Spinal cord (tissue), 10 donors: ENCODE results near the gene NIPAL4. TPM values are rescaled to one million over a fixed set of nuclear protein-coding genes. Genes with fewer than 3 reads are reported as not detected.
A peak's percentile ranks its signal among the peaks of the same experiment; 100 is the strongest.

Experiments
- DNase-seq, 6 donors: peaks; one replicate each; pipeline versions ENCODE4 v3.0.0 to v3.0.0-alpha.2; 2013 to 2015; ENCODE audit warnings: low spot score in 6 of 6, low read depth in 4 of 6
- H3K27ac ChIP-seq: one replicate; pipeline ENCODE4 v1.5.1; 2013; ENCODE audit warnings: low read depth, low read length, control low read depth
- H3K27me3 ChIP-seq: one replicate; pipeline ENCODE4 v1.6.1; 2013; ENCODE audit warnings: low read length; ENCODE audit not compliant: control insufficient read depth, insufficient read depth
- H3K36me3 ChIP-seq: one replicate; pipeline ENCODE4 v1.6.1; 2013; ENCODE audit warnings: low read length; ENCODE audit not compliant: control insufficient read depth, insufficient read depth
- H3K4me1 ChIP-seq: one replicate; pipeline ENCODE4 v1.6.1; 2013; ENCODE audit warnings: low read length; ENCODE audit not compliant: control insufficient read depth, insufficient read depth
- H3K4me3 ChIP-seq: one replicate; pipeline ENCODE4 v1.5.1; 2013; ENCODE audit warnings: low read depth, low read length, control low read depth
- H3K9me3 ChIP-seq: one replicate; pipeline ENCODE4 v1.6.1; 2013; ENCODE audit warnings: low read length; ENCODE audit not compliant: control insufficient read depth, insufficient read depth
- WGBS: methylation state at CpG from one replicate; pipeline ENCODE4 v1.1.5; 2013; ENCODE audit warnings: missing lambda C conversion rate; ENCODE audit not compliant: insufficient coverage; 5-methylcytosine and 5-hydroxymethylcytosine counted together
- polyA plus RNA-seq, 2 donors: library from polyadenylated mRNA; unstranded; fragments of 120-200 nt; gene quantifications; one replicate each; pipeline ENCODE4 v1.2.1, GENCODE V29; 2013; ENCODE audit not compliant: insufficient read length in 2 of 2
- total RNA-seq, 2 donors: library from RNA; depleted of rRNA in 1 of 2; stranded (reverse); fragments of 120-200 nt in 1 of 2; fragments of >200 nt in 1 of 2; gene quantifications; one replicate each; pipeline versions ENCODE4 v1.2.3 to v1.2.4, GENCODE V29; 2013 to 2014
- donor health status: healthy.

The NIPAL4 gene
- total and polyA plus RNA-seq, 4 donors = 1.1 to 4.8 (median 2.6) TPM

- Histone ChIP-seq H3K9me3 (no peaks in the 10 kb centered on the region), H3K27me3 (no peaks in the 10 kb centered on the region), H3K4me1 (peaks cover 8% of the 10 kb centered on the region), H3K4me3 (no peak overlapping the region), H3K27ac (no peak overlapping the region), H3K36me3 (no peaks in the 10 kb centered on the region)
- DNase-seq = no peak
- 95% methylated on average over 5 of the region's 9 CpGs for WGBS
Measured at GRCh38 chr5:157446412-157446935, 13.5 kb upstream of the NIPAL4 start.

GRCh38 chr5:157447201-157447637 is 12.8 kb upstream of the NIPAL4 start:
- no peak for DNase-seq
- no peaks in the 10 kb centered on the region for H3K9me3 ChIP-seq
- 87% methylated on average over 13 of the region's 13 CpGs for WGBS
- no peaks in the 10 kb centered on the region for H3K27me3 ChIP-seq
- no peaks in the 10 kb centered on the region for H3K36me3 ChIP-seq
- no peak overlapping the region for H3K27ac ChIP-seq
- peaks cover 8% of the 10 kb centered on the region for H3K4me1 ChIP-seq
- no peak overlapping the region for H3K4me3 ChIP-seq

GRCh38 chr5:157449011-157449723 is 10.8 kb upstream of the NIPAL4 start:
- peak in 2 of 6 donors; percentile 38 to 81 for DNase-seq
- Histone ChIP-seq H3K9me3 (no peaks in the 10 kb centered on the region), H3K27me3 (no peaks in the 10 kb centered on the region), H3K4me1 (peaks cover 3% of the 10 kb centered on the region), H3K4me3 (no peak overlapping the region), H3K36me3 (no peaks in the 10 kb centered on the region), H3K27ac (no peak overlapping the region)
- 30% methylated on average over 4 of the region's 6 CpGs for WGBS

- 90% methylated on average over 1 of the region's 3 CpGs for WGBS
- Histone ChIP-seq H3K27me3 (no peaks in the 10 kb centered on the region), H3K27ac (no peak overlapping the region), H3K4me3 (no peak overlapping the region), H3K4me1 (peaks cover 3% of the 10 kb centered on the region), H3K36me3 (no peaks in the 10 kb centered on the region), H3K9me3 (no peaks in the 10 kb centered on the region)
- no peak for DNase-seq
Measured at GRCh38 chr5:157450024-157450423, 10.0 kb upstream of the NIPAL4 start.

GRCh38 chr5:157451806-157452205 is 8.2 kb upstream of the NIPAL4 start:
- Histone ChIP-seq H3K27me3 (no peaks in the 10 kb centered on the region), H3K4me1 (peaks cover 7% of the 10 kb centered on the region), H3K4me3 (no peak overlapping the region), H3K27ac (no peak overlapping the region), H3K9me3 (no peaks in the 10 kb centered on the region), H3K36me3 (no peaks in the 10 kb centered on the region)
- WGBS = 92% methylated on average over 3 of the region's 3 CpGs
- DNase-seq = no peak

- no peak for DNase-seq
- Histone ChIP-seq H3K4me3 (no peak overlapping the region), H3K4me1 (peaks cover 7% of the 10 kb centered on the region), H3K27me3 (no peaks in the 10 kb centered on the region), H3K9me3 (no peaks in the 10 kb centered on the region), H3K36me3 (no peaks in the 10 kb centered on the region), H3K27ac (no peak overlapping the region)
- 86% methylated on average over 7 of the region's 7 CpGs for WGBS
Measured at GRCh38 chr5:157454273-157454672, 5.7 kb upstream of the NIPAL4 start.

GRCh38 chr5:157455057-157455456 is 5.0 kb upstream of the NIPAL4 start:
- Histone ChIP-seq H3K4me3 (no peak overlapping the region), H3K27me3 (peaks cover 3% of the 10 kb centered on the region), H3K36me3 (no peaks in the 10 kb centered on the region), H3K4me1 (peaks cover 10% of the 10 kb centered on the region), H3K27ac (no peak overlapping the region), H3K9me3 (no peaks in the 10 kb centered on the region)
- DNase-seq = no peak
- whole genome bisulfite sequencing = 93% methylated on average over 7 of the region's 7 CpGs

GRCh38 chr5:157456301-157456700 is 3.7 kb upstream of the NIPAL4 start:
- H3K27me3 ChIP-seq = peaks cover 15% of the 10 kb centered on the region
- WGBS = 43% methylated on average over 1 of the region's 5 CpGs
- H3K4me3 ChIP-seq = no peak overlapping the region
- peak in 2 of 6 donors; percentile 9 to 50 for DNase-seq
- H3K36me3 ChIP-seq = no peaks in the 10 kb centered on the region
- H3K4me1 ChIP-seq = peaks cover 14% of the 10 kb centered on the region
- H3K27ac ChIP-seq = no peak overlapping the region
- H3K9me3 ChIP-seq = no peaks in the 10 kb centered on the region

GRCh38 chr5:157457391-157457790 is 2.6 kb upstream of the NIPAL4 start:
- DNase-seq = no peak
- Histone ChIP-seq H3K36me3 (no peaks in the 10 kb centered on the region), H3K27ac (no peak overlapping the region), H3K4me3 (no peak overlapping the region), H3K27me3 (peaks cover 22% of the 10 kb centered on the region), H3K4me1 (peaks cover 14% of the 10 kb centered on the region), H3K9me3 (no peaks in the 10 kb centered on the region)
- WGBS = no CpG with 5 or more reads among the region's 5 CpGs

- Histone ChIP-seq H3K4me1 (peaks cover 14% of the 10 kb centered on the region), H3K4me3 (no peak overlapping the region), H3K27me3 (peaks cover 22% of the 10 kb centered on the region), H3K9me3 (no peaks in the 10 kb centered on the region), H3K27ac (no peak overlapping the region), H3K36me3 (no peaks in the 10 kb centered on the region)
- WGBS = 77% methylated on average over 4 of the region's 5 CpGs
- DNase-seq = no peak
Measured at GRCh38 chr5:157458835-157459234, 1.2 kb upstream of the NIPAL4 start.
